GM23248 (cell line): ENCODE data around the gene PPP1R27.
"Not testable (repeated sequence)": the region's sequence is repeated elsewhere in the genome, so short reads cannot be mapped to it uniquely, and the experiment has no call there.

ENCODE experiments used
- EZH2 ChIP-seq: fragments of 200-600 bp; sonication (generic); IDR thresholded peaks from 2 replicates; pipeline ENCODE4 v1.6.1; 2018; ENCODE audit warnings: antibody characterized with exemption, mild to moderate bottlenecking; ENCODE audit not compliant: insufficient read depth, poor library complexity, severe bottlenecking
- EZH2phosphoT487 ChIP-seq: fragments of 200-600 bp; sonication (generic); IDR thresholded peaks from 2 replicates; pipeline ENCODE4 v1.6.1; 2018; ENCODE audit warnings: antibody characterized with exemption, moderate library complexity, mild to moderate bottlenecking, low read depth; ENCODE audit not compliant: insufficient read depth

- not testable (repeated sequence) for TF ChIP-seq EZH2, EZH2phosphoT487
These were observed 5.2 kb upstream of the PPP1R27 start for GRCh38 chr17:81840059-81840458.
